NT2/D1 (cell line): Measurements from ENCODE around the gene NEGR1.

ENCODE experiments used
- DNase-seq: peaks from one replicate; pipeline ENCODE4 v3.0.0-alpha.2; 2011; ENCODE audit warnings: low read depth, low spot score
- H3K27me3 ChIP-seq: 2 replicates; pipeline ENCODE4 v1.6.0; 2011; ENCODE audit warnings: mild to moderate bottlenecking; ENCODE audit not compliant: insufficient read length, insufficient read depth
- H3K36me3 ChIP-seq: 2 replicates; pipeline ENCODE4 v1.6.1; 2011; ENCODE audit warnings: mild to moderate bottlenecking, low read length, mixed read lengths; ENCODE audit not compliant: insufficient read depth, insufficient read length
- H3K4me1 ChIP-seq: 2 replicates; pipeline ENCODE4 v1.5.1; 2011; ENCODE audit not compliant: insufficient read depth, insufficient read length
- H3K4me3 ChIP-seq: 2 replicates; pipeline ENCODE4 v1.5.1; 2011; ENCODE audit warnings: low read depth; ENCODE audit not compliant: insufficient read length
- H3K9ac ChIP-seq: 2 replicates; pipeline ENCODE4 v1.6.0; 2011; ENCODE audit warnings: low read depth; ENCODE audit not compliant: insufficient read length
- H3K9me3 ChIP-seq: 2 replicates; pipeline ENCODE4 v1.5.1; 2011; ENCODE audit warnings: mild to moderate bottlenecking, low read length; ENCODE audit not compliant: insufficient read depth
- SUZ12 ChIP-seq: IDR thresholded peaks from 2 replicates; pipeline ENCODE4 v1.6.1; 2011; ENCODE audit not compliant: insufficient read length, insufficient read depth; ENCODE audit errors: extremely low read depth
- YY1 ChIP-seq: IDR thresholded peaks from 2 replicates; pipeline ENCODE4 v1.6.1; 2011; ENCODE audit not compliant: insufficient read length, insufficient read depth
- ZNF274 ChIP-seq: IDR thresholded peaks from 2 replicates; pipeline ENCODE4 v1.6.1; 2011; ENCODE audit warnings: mild to moderate bottlenecking, low read depth, low read length

Gene NEGR1

GRCh38 chr1:72230746-72231145 lies 51.6 kb downstream of the NEGR1 start:
- H3K4me3 ChIP-seq, result no peak overlapping the region
- H3K9me3 ChIP-seq, result no peaks in the 10 kb centered on the region
- H3K4me1 ChIP-seq, result no peaks in the 10 kb centered on the region
- TF ChIP-seq YY1 (no peak), SUZ12 (no peak), ZNF274 (no peak)
- H3K27me3 ChIP-seq, result no peaks in the 10 kb centered on the region
- no peak for DNase-seq
- H3K36me3 ChIP-seq, result no peaks in the 10 kb centered on the region
- H3K9ac ChIP-seq, result no peak overlapping the region

GRCh38 chr1:72229893-72230292 lies 52.4 kb downstream of the NEGR1 start:
- H3K4me3 ChIP-seq, result no peak overlapping the region
- DNase-seq, result no peak
- TF ChIP-seq SUZ12 (no peak), YY1 (no peak), ZNF274 (no peak)

GRCh38 chr1:72227667-72228066 lies 54.7 kb downstream of the NEGR1 start:
- no peak overlapping the region for H3K4me3 ChIP-seq
- TF ChIP-seq SUZ12 (no peak), ZNF274 (no peak), YY1 (no peak)
- H3K36me3 ChIP-seq, result no peaks in the 10 kb centered on the region
- no peaks in the 10 kb centered on the region for H3K27me3 ChIP-seq
- H3K9ac ChIP-seq, result no peak overlapping the region
- no peaks in the 10 kb centered on the region for H3K9me3 ChIP-seq
- H3K4me1 ChIP-seq, result no peaks in the 10 kb centered on the region
- no peak for DNase-seq

More at GRCh38 chr1:72229893-72230292, 52.4 kb downstream of the NEGR1 start:
- H3K9ac ChIP-seq, result no peak overlapping the region
- H3K36me3 ChIP-seq, result no peaks in the 10 kb centered on the region
- H3K4me1 ChIP-seq, result no peaks in the 10 kb centered on the region
- H3K9me3 ChIP-seq, result no peaks in the 10 kb centered on the region
- H3K27me3 ChIP-seq, result no peaks in the 10 kb centered on the region

GRCh38 chr1:72224506-72224905 lies 57.8 kb downstream of the NEGR1 start:
- no peak for TF ChIP-seq ZNF274
- no peak for TF ChIP-seq SUZ12
- TF ChIP-seq YY1, result no peak
- no peaks in the 10 kb centered on the region for H3K4me1 ChIP-seq
- H3K9me3 ChIP-seq, result no peaks in the 10 kb centered on the region
- H3K27me3 ChIP-seq, result no peaks in the 10 kb centered on the region
- no peak for DNase-seq
- H3K36me3 ChIP-seq, result no peaks in the 10 kb centered on the region
- no peak overlapping the region for H3K9ac ChIP-seq
- H3K4me3 ChIP-seq, result no peak overlapping the region

- Histone ChIP-seq H3K4me3 (no peak overlapping the region), H3K9ac (no peak overlapping the region)
- DNase-seq, result no peak
These were observed 60.5 kb downstream of the NEGR1 start for GRCh38 chr1:72221811-72222210.

GRCh38 chr1:72218141-72218739 lies 64.1 kb downstream of the NEGR1 start:
- DNase-seq, result no peak
- Histone ChIP-seq H3K4me1 (no peaks in the 10 kb centered on the region), H3K36me3 (no peaks in the 10 kb centered on the region), H3K4me3 (no peak overlapping the region), H3K9me3 (no peaks in the 10 kb centered on the region), H3K9ac (no peak overlapping the region), H3K27me3 (no peaks in the 10 kb centered on the region)
- no peak for TF ChIP-seq YY1
- TF ChIP-seq ZNF274, result no peak
- TF ChIP-seq SUZ12, result no peak

More at GRCh38 chr1:72221811-72222210, 60.5 kb downstream of the NEGR1 start:
- Histone ChIP-seq H3K27me3 (no peaks in the 10 kb centered on the region), H3K36me3 (no peaks in the 10 kb centered on the region), H3K4me1 (no peaks in the 10 kb centered on the region), H3K9me3 (no peaks in the 10 kb centered on the region)
- TF ChIP-seq YY1 (no peak), SUZ12 (no peak), ZNF274 (no peak)

GRCh38 chr1:72207059-72207458 lies 75.3 kb downstream of the NEGR1 start:
- no peaks in the 10 kb centered on the region for H3K27me3 ChIP-seq
- H3K9me3 ChIP-seq, result no peaks in the 10 kb centered on the region
- no peak for DNase-seq
- TF ChIP-seq YY1 (no peak), ZNF274 (no peak), SUZ12 (no peak)
- H3K4me1 ChIP-seq, result no peaks in the 10 kb centered on the region
- H3K9ac ChIP-seq, result no peak overlapping the region
- no peaks in the 10 kb centered on the region for H3K36me3 ChIP-seq
- H3K4me3 ChIP-seq, result no peak overlapping the region

- no peak for TF ChIP-seq YY1
- no peak for TF ChIP-seq SUZ12
- TF ChIP-seq ZNF274, result no peak
- no peaks in the 10 kb centered on the region for H3K36me3 ChIP-seq
- no peak for DNase-seq
- H3K27me3 ChIP-seq, result no peaks in the 10 kb centered on the region
- no peak overlapping the region for H3K9ac ChIP-seq
- H3K9me3 ChIP-seq, result peaks cover 12% of the 10 kb centered on the region; the same call in 1 of the 2 replicates
- H3K4me3 ChIP-seq, result no peak overlapping the region
- no peaks in the 10 kb centered on the region for H3K4me1 ChIP-seq
These were observed 79.6 kb downstream of the NEGR1 start for GRCh38 chr1:72202761-72203160.
